Activated T-cell treated with anti-CD3 and anti-CD28 coated beads for 4 hours (primary cell): ENCODE results near the gene NEURL3.
"Not testable (repeated sequence)": the region's sequence is repeated elsewhere in the genome, so short reads cannot be mapped to it uniquely, and the experiment has no call there.

Experiments used
- DNase-seq: peaks from one replicate; pipeline ENCODE4 v3.0.0-alpha.2; 2020

NEURL3 gene

GRCh38 chr2:96506016-96506906 is 1.1 kb upstream of the NEURL3 start:
- DNase-seq = no peak

- DNase-seq = no peak
Measured at GRCh38 chr2:96503637-96504243, 1.4 kb downstream of the NEURL3 start.

GRCh38 chr2:96502891-96503636 is 2.1 kb downstream of the NEURL3 start:
- DNase-seq = no peak

- no peak for DNase-seq
Measured at GRCh38 chr2:96501886-96502810, 3.0 kb downstream of the NEURL3 start.

GRCh38 chr2:96501471-96501874 is 3.7 kb downstream of the NEURL3 start:
- DNase-seq = no peak

- DNase-seq = no peak
Measured at GRCh38 chr2:96500385-96501066, 4.6 kb downstream of the NEURL3 start.

GRCh38 chr2:96499061-96499960 is 5.8 kb downstream of the NEURL3 start:
- no peak for DNase-seq

- not testable (repeated sequence) for DNase-seq
Measured at GRCh38 chr2:96498611-96499010, 6.5 kb downstream of the NEURL3 start.

GRCh38 chr2:96498021-96498431 is 7.1 kb downstream of the NEURL3 start:
- no peak for DNase-seq

- DNase-seq = no peak
Measured at GRCh38 chr2:96495982-96496629, 9.1 kb downstream of the NEURL3 start.

- no peak for DNase-seq
Measured at GRCh38 chr2:96494188-96494587, 11.0 kb downstream of the NEURL3 start.

- DNase-seq = no peak
Measured at GRCh38 chr2:96493072-96493471, 12.1 kb downstream of the NEURL3 start.

- no peak for DNase-seq
Measured at GRCh38 chr2:96491860-96492497, 13.2 kb downstream of the NEURL3 start.

- no peak for DNase-seq
Measured at GRCh38 chr2:96489663-96490062, 15.5 kb downstream of the NEURL3 start.

- no peak for DNase-seq
Measured at GRCh38 chr2:96489261-96489660, 15.9 kb downstream of the NEURL3 start.

- DNase-seq = no peak
Measured at GRCh38 chr2:96486696-96487095, 18.5 kb downstream of the NEURL3 start.

- peak; percentile 78 for DNase-seq
Measured at GRCh38 chr2:96485751-96486651, 19.2 kb downstream of the NEURL3 start.

GRCh38 chr2:96485350-96485749 is 19.8 kb downstream of the NEURL3 start:
- DNase-seq = no peak

GRCh38 chr2:96484091-96484490 is 21.1 kb downstream of the NEURL3 start:
- DNase-seq = no peak
